ENCODE data around the gene DGKE.

- TF ChIP-seq CTCF (IDR thresholded peaks at IDR 0.05) (no peak), ZFX (IDR thresholded peaks at IDR 0.05; ENCODE audit: borderline replicate concordance) (no peak)
Observed at GRCh38 chr17:56834380-56835263, 671 bp downstream of the DGKE start.

Data from 22Rv1 (cell line).